Parietal lobe (tissue), 1 donor: ENCODE measurements around the gene FBH1. TPM values are rescaled to one million over a fixed set of nuclear protein-coding genes. Genes with fewer than 3 reads are reported as not detected.

Experiments used
- total RNA-seq: library from RNA; depleted of rRNA; stranded (reverse); fragments of >200 nt; gene quantifications from one replicate; pipeline ENCODE4 v1.2.3, GENCODE V29; 2014

FBH1 gene
- 82.3 TPM for total RNA-seq

DNA sequence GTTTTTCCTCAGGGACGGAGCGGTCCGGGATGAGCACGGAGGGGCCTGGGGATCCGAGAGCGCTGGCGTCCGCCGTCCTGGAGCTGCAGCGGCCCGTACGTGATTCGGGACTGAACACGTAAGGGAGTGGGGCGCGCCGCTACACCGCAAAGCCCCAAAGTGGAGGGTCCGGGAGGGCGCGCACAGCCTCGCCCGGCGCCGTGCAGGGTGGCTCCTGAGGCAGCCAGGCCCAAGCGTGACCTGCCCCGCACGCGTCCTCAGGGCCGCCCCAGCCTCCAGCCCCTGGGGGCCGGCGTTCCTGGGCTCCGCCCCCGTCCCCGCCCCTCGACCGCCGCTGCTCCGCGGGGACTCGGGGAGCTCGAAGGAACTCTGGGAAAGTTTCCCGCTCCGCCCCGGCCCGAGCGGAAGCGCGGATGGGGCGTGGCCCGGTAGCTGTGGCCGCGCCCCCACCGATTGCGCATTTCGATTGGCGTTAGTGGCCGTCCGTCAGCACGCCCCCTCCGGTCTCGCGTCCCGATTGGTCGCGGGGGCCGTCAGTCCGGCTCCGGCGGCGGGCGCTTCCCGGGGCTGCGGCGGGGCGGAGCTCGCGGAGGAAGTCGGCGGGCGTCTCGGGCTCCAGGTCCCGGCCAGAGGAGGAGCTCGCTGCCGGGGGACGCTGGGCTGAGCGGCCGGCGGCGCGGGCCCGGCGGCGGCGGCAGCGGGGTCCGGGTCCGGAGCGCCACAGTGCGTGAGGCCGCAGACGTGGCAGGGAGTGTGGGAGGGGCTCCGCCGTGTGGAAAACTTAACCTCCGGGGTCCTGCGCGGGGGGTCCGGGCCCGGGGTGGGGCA, at the start of gene FBH1, which contains the start of gene ANKRD16:
Gene FBH1 (plus strand): TSS at position 620 of the 828 bp plus-strand sequence. CDS start 103 bp downstream, at position 723.
Gene ANKRD16 (minus strand): TSS at position 270 of the 828 bp plus-strand sequence. CDS start 539 bp downstream, outside the sequence.

DNA sequence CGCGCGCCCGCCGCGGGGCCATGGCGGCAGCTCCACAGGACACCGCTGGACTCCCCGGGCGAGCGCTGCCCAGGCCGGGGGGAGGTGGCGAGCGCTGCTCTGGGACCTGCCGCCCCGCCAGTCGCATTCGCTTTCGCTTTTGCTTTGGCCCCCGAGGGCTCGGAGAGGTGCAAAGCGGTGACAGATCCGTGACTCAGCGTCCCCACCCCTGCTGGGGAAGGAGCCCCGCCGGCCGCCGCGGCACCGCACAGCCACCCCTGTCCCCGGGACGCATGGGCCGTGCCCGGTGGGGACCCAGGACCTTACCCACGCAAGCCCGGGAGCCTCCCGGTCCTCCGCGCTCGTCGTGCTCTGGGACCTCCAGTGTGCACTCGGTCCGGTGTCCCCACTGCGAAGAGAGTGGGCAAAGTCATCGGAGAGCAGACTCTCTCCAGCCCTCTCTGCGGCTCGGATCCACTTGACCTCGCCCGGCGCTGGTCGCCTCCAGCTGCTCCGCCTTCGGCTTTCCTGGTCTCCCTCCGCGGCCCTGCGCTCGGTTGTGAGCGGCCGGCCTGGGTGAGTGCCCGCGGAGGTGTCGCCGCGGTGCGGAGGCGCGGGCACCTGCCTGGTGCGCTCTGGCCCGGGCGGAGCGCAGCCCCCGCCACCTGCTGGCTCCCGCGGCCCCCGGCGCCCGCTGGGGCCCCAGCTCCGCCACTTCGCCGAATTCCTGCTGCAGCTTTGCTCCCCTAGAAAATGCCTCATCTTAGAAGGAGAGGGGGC, 87.6 kb downstream of the FBH1 start, which contains the start of gene IL15RA:
Gene IL15RA (minus strand): TSS at position 73 of the 759 bp plus-strand sequence. CDS start 51 bp downstream, at position 22.

Other genes with a start within 250 kb of the FBH1 start
- gene ASB13, start 223.6 kb upstream of the FBH1 start, total RNA-seq: 19.1 TPM
- 139 TPM for gene TASOR2, start 205.4 kb upstream of the FBH1 start, total RNA-seq
- gene GDI2, start 76.8 kb upstream of the FBH1 start, total RNA-seq: 331 TPM
- 14.1 TPM for gene ANKRD16, start 350 bp upstream of the FBH1 start, total RNA-seq
- not detected for gene IL15RA, start 87.3 kb downstream of the FBH1 start, total RNA-seq
- not detected for gene IL2RA, start 172.1 kb downstream of the FBH1 start, total RNA-seq
- gene RBM17, start 198.8 kb downstream of the FBH1 start, total RNA-seq: 81.4 TPM